ENCODE data around the gene TNS1.

Gene TNS1

GRCh38 chr2:217909156-217909820 is 93.5 kb downstream of the TNS1 start:
- DNase-seq, result no peak

GRCh38 chr2:217908544-217908943 is 94.3 kb downstream of the TNS1 start:
- no peak for DNase-seq

GRCh38 chr2:217907266-217907665 is 95.5 kb downstream of the TNS1 start:
- DNase-seq, result no peak

- no peak for DNase-seq
Observed at GRCh38 chr2:217906798-217907197, 96.0 kb downstream of the TNS1 start.

- DNase-seq, result no peak
Observed at GRCh38 chr2:217905896-217906295, 96.9 kb downstream of the TNS1 start.

GRCh38 chr2:217905395-217905794 is 97.4 kb downstream of the TNS1 start:
- DNase-seq, result no peak

- DNase-seq, result no peak
Observed at GRCh38 chr2:217904614-217904965, 98.2 kb downstream of the TNS1 start.

- DNase-seq, result no peak
Observed at GRCh38 chr2:217903859-217904613, 98.8 kb downstream of the TNS1 start.

GRCh38 chr2:217903142-217903858 is 99.5 kb downstream of the TNS1 start:
- DNase-seq, result no peak

- peak; percentile 27 to 78 for DNase-seq
Observed at GRCh38 chr2:217902379-217903141, 100.2 kb downstream of the TNS1 start.

- DNase-seq, result peak in 1 of 2 donors; percentile 27
Observed at GRCh38 chr2:217901835-217902378, 100.9 kb downstream of the TNS1 start.

- DNase-seq, result no peak
Observed at GRCh38 chr2:217901400-217901799, 101.4 kb downstream of the TNS1 start.

- DNase-seq, result no peak
Observed at GRCh38 chr2:217900780-217901360, 101.9 kb downstream of the TNS1 start.

- peak in 1 of 2 donors; percentile 36 for DNase-seq
Observed at GRCh38 chr2:217900010-217900779, 102.6 kb downstream of the TNS1 start.

- DNase-seq, result no peak
Observed at GRCh38 chr2:217899231-217900009, 103.4 kb downstream of the TNS1 start.

GRCh38 chr2:217897816-217898806 is 104.7 kb downstream of the TNS1 start:
- DNase-seq, result no peak

GRCh38 chr2:217897091-217897715 is 105.6 kb downstream of the TNS1 start:
- DNase-seq, result no peak

- DNase-seq, result no peak
Observed at GRCh38 chr2:217895070-217895635, 107.6 kb downstream of the TNS1 start.

- DNase-seq, result no peak
Observed at GRCh38 chr2:217893440-217893839, 109.4 kb downstream of the TNS1 start.
